Endothelial cell of umbilical vein (primary cell): ENCODE results near the gene SHROOM4. TPM values are rescaled to one million over a fixed set of nuclear protein-coding genes. Genes with fewer than 3 reads are reported as not detected.

Experiments used
- BruUV-seq: library from RNA; stranded (reverse); fragments of 400-500 nt; replicated peaks from 2 replicates; lab custom pipeline; 2021; lab: Mats Ljungman, UMichigan
- CTCF ChIA-PET: fragments of 300-600, 350-600 bp; sonication (Branson Sonifier 250); formaldehyde crosslinking; loops from one replicate; lab custom pipeline; 2021; ENCODE audit warnings: antibody characterized with exemption, inconsistent platforms; lab: Charles Lee
- POLR2A ChIA-PET: fragments of 300-600, 350-600 bp; sonication (Branson Sonifier 250); formaldehyde crosslinking; loops from one replicate; lab custom pipeline; 2021; ENCODE audit warnings: antibody characterized with exemption, inconsistent platforms; lab: Charles Lee
- DNase-seq: peaks from one replicate; pipeline ENCODE4 v3.0.0-alpha.2; 2011; ENCODE audit warnings: low read depth, low spot score
- FAIRE-seq: peaks from 2 replicates; lab custom pipeline; 2011; peaks lifted over from hg19 to GRCh38; lab: Jason Lieb, UNC
- H2AFZ ChIP-seq: 2 replicates; pipeline ENCODE4 v1.6.0; 2012; ENCODE audit warnings: low read depth, low read length, control low read depth, inconsistent platforms
- H3K27ac ChIP-seq: 2 replicates; pipeline ENCODE4 v1.5.1; 2011; ENCODE audit warnings: low read depth, mild to moderate bottlenecking, control low read depth, low read length, moderate library complexity; ENCODE audit not compliant: insufficient read depth
- H3K27me3 ChIP-seq, 2 experiments: 2 replicates each; pipeline versions ENCODE4 v1.6.0 to v1.6.1; 2011; ENCODE audit warnings: low read length in 2 of 2, mixed read lengths in 1 of 2; ENCODE audit not compliant: control insufficient read depth in 2 of 2, insufficient read depth in 2 of 2
- H3K36me3 ChIP-seq, 2 experiments: 2 replicates in 1 of 2; 3 replicates in 1 of 2; pipeline ENCODE4 v1.5.1; 2011; ENCODE audit warnings: low read length in 2 of 2, mild to moderate bottlenecking in 1 of 2, moderate library complexity in 1 of 2; ENCODE audit not compliant: control insufficient read depth in 2 of 2, insufficient read depth in 2 of 2; ENCODE audit errors: extremely low read depth in 1 of 2
- H3K4me1 ChIP-seq: 3 replicates; pipeline ENCODE4 v1.5.1; 2011; ENCODE audit warnings: mild to moderate bottlenecking, low read length; ENCODE audit not compliant: control insufficient read depth, insufficient read depth; ENCODE audit errors: extremely low read depth
- H3K4me2 ChIP-seq: 2 replicates; pipeline ENCODE4 v1.6.1; 2011; ENCODE audit warnings: low read length, control low read depth, mixed read lengths; ENCODE audit not compliant: insufficient read depth
- H3K4me3 ChIP-seq, 3 experiments: fragments of 200-600 bp in 1 of 3; sonication (generic), shearing (Covaris generic) in 1 of 3; replicated peaks in 1 of 3; 2 replicates each; pipeline ENCODE4 v1.5.1; 2011 to 2016; ENCODE audit warnings: control low read depth in 3 of 3, low read length in 3 of 3, mild to moderate bottlenecking in 2 of 3, inconsistent platforms in 1 of 3, low read depth in 1 of 3, moderate library complexity in 1 of 3; ENCODE audit not compliant: insufficient read depth in 1 of 3
- H3K79me2 ChIP-seq: 2 replicates; pipeline ENCODE4 v1.6.0; 2012; ENCODE audit warnings: low read length, inconsistent platforms; ENCODE audit not compliant: control insufficient read depth, insufficient read depth
- H3K9ac ChIP-seq: replicated peaks from 2 replicates; pipeline ENCODE3; 2011; ENCODE audit warnings: low read length, control low read depth; ENCODE audit not compliant: insufficient read depth; ENCODE audit errors: extremely low read depth
- H3K9me1 ChIP-seq: replicated peaks from 3 replicates; pipeline ENCODE4 v1.6.0; 2011; ENCODE audit warnings: mild to moderate bottlenecking, low read length; ENCODE audit not compliant: control insufficient read depth, insufficient read depth; ENCODE audit errors: extremely low read depth
- H3K9me3 ChIP-seq: replicated peaks from 2 replicates; pipeline ENCODE4 v1.5.1; 2012; ENCODE audit warnings: low read length, inconsistent platforms; ENCODE audit not compliant: control insufficient read depth, insufficient read depth
- H4K20me1 ChIP-seq: replicated peaks from 2 replicates; pipeline ENCODE3; 2011; ENCODE audit warnings: mild to moderate bottlenecking, low read length; ENCODE audit not compliant: control insufficient read depth, insufficient read depth; ENCODE audit errors: extremely low read depth
- EZH2 ChIP-seq: IDR thresholded peaks from 2 replicates; pipeline ENCODE4 v1.6.1; 2012; ENCODE audit warnings: borderline replicate concordance, low read depth, mild to moderate bottlenecking, moderate library complexity, low read length, inconsistent platforms; ENCODE audit not compliant: severe bottlenecking
- FOS ChIP-seq: IDR thresholded peaks from 2 replicates; pipeline ENCODE4 v1.6.1; 2011; ENCODE audit warnings: mild to moderate bottlenecking, low read length, moderate library complexity, borderline replicate concordance; ENCODE audit not compliant: insufficient read depth
- GATA2 ChIP-seq: IDR thresholded peaks from 2 replicates; pipeline ENCODE4 v1.7.0; 2011; ENCODE audit warnings: low read depth, mild to moderate bottlenecking, moderate library complexity, mixed read lengths, low read length; ENCODE audit not compliant: insufficient read length, insufficient read depth
- JUN ChIP-seq: IDR thresholded peaks from 2 replicates; pipeline ENCODE4 v1.6.1; 2011; ENCODE audit warnings: borderline replicate concordance, low read depth; ENCODE audit not compliant: insufficient read length, insufficient read depth
- MYC ChIP-seq: IDR thresholded peaks from one replicate; pipeline ENCODE4 v1.6.1; 2011; ENCODE audit warnings: mild to moderate bottlenecking, low read depth, low read length
- POLR2A ChIP-seq: IDR thresholded peaks from 2 replicates; pipeline ENCODE4 v1.6.1; 2012; ENCODE audit warnings: low read depth, mild to moderate bottlenecking, control low read depth, low read length
- POLR2AphosphoS5 ChIP-seq: IDR thresholded peaks from 2 replicates; pipeline ENCODE4 v1.6.1; 2012; ENCODE audit warnings: low read depth, mild to moderate bottlenecking, control low read depth, low read length, moderate library complexity; ENCODE audit not compliant: insufficient read depth
- dilution Hi-C: fragments of 300-500 bp; cut with MboI; formaldehyde crosslinking; loops from one replicate; pipeline ENCODE4 v1.15.0; 2019; ENCODE audit warnings: low sequenced_read_pairs; ENCODE audit not compliant: extremely low pct_ligation_motif_present
- intact Hi-C: fragments of 100-400 bp; cut with micrococcal nuclease; formaldehyde crosslinking; loops from one replicate; pipeline ENCODE4 v1.10.0; 2022
- polyA plus RNA-seq, 4 experiments: library from polyadenylated mRNA; depleted of rRNA in 3 of 4; stranded (reverse) in 3 of 4; unstranded in 1 of 4; fragments of >200 nt; gene quantifications; 2 replicates each; pipeline versions ENCODE4 v1.2.1 to v1.2.3, GENCODE V29; 2011 to 2012; ENCODE audit warnings: missing spikeins in 1 of 4
- total RNA-seq: library from RNA; stranded (reverse); gene quantifications from 2 replicates; pipeline ENCODE4 v1.2.3, GENCODE V29; 2021
- TF ChIP-seq, protein P1 (sequence below): IDR thresholded peaks from 2 replicates; pipeline ENCODE4 v1.6.1; 2011; ENCODE audit not compliant: insufficient read depth, insufficient read length
- TF ChIP-seq, protein P2 (sequence below), 2 donors: IDR thresholded peaks; 1 replicate in 1 of 2; 2 replicates in 1 of 2; pipeline ENCODE4 v1.5.1; 2011; ENCODE audit warnings: low read length in 2 of 2, mild to moderate bottlenecking in 2 of 2, moderate library complexity in 2 of 2, control low read depth in 1 of 2, inconsistent platforms in 1 of 2, low read depth in 1 of 2; ENCODE audit not compliant: insufficient read depth in 1 of 2; ENCODE audit errors: extremely low read depth in 1 of 2

Gene SHROOM4
- total and polyA plus RNA-seq, 2 donors (not counting 3 experiments of a cell fraction or from before 2014, with no cell fraction given), result 29.7 to 57.5 TPM

- POLR2A ChIA-PET, result no interaction called here
- H3K36me3 ChIP-seq, result no peaks in the 10 kb centered on the region
- H4K20me1 ChIP-seq, result no peaks in the 10 kb centered on the region
- DNase-seq (no peak), FAIRE-seq (no peak)
- no peaks in the 10 kb centered on the region for H3K27me3 ChIP-seq
- BruUV-seq, result no TSS peak
- H3K9ac ChIP-seq, result no peak overlapping the region
- H3K27ac ChIP-seq, result no peak overlapping the region
- intact Hi-C loops (no loop called here), dilution Hi-C loops (no loop called here)
- no peaks in the 10 kb centered on the region for H3K9me1 ChIP-seq
- H3K4me1 ChIP-seq, result peaks cover 7% of the 10 kb centered on the region
- no peak overlapping the region for H3K4me2 ChIP-seq
- no peaks in the 10 kb centered on the region for H3K79me2 ChIP-seq
- H3K4me3 ChIP-seq, result no peak overlapping the region
- CTCF ChIA-PET, result no interaction called here
- H2AFZ ChIP-seq, result no peak overlapping the region
- no peak for TF ChIP-seq JUN
- TF ChIP-seq, protein P1, sequence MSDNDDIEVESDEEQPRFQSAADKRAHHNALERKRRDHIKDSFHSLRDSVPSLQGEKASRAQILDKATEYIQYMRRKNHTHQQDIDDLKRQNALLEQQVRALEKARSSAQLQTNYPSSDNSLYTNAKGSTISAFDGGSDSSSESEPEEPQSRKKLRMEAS, result no peak
- H3K9me3 ChIP-seq, result no peaks in the 10 kb centered on the region
These were observed 145.1 kb downstream of the SHROOM4 start for GRCh38 chrX:50668860-50669259.

DNA sequence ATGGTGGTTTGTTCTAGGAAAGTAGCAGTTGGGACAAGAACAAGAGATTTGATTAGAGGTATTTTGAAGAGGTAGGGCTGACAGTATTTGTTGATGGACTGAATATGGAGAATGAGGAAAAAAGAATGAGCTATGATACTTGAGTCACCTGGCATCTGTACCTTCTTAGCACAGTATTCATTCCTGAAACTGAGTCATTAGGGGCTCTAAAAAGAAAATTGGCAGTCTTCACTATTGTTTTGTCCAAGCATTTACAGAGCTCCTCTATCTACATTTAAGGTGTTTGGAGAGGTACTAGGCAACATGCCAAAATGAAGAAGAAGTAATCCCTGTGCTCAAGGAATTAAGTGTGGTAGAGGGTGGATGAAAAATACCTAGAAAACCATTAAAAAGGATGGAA is 165.8 kb downstream of the SHROOM4 start:
- no peaks in the 10 kb centered on the region for H3K9me3 ChIP-seq
- DNase-seq, result no peak
- ChIA-PET POLR2A (no interaction called here), CTCF (interaction anchor here (1.1 kb wide), 1 partner anchor 34 kb away, joined by 4 read pairs; no protein-coding TSS in a partner anchor)
- intact Hi-C loops (no loop called here), dilution Hi-C loops (no loop called here)
- peak; percentile 73 for FAIRE-seq
- H3K79me2 ChIP-seq, result peaks cover 3% of the 10 kb centered on the region
- no peak overlapping the region for H3K27ac ChIP-seq
- H4K20me1 ChIP-seq, result no peaks in the 10 kb centered on the region
- no peaks in the 10 kb centered on the region for H3K9me1 ChIP-seq
- no peak overlapping the region for H3K9ac ChIP-seq
- no peaks in the 10 kb centered on the region for H3K36me3 ChIP-seq
- no peak overlapping the region for H2AFZ ChIP-seq
- H3K4me2 ChIP-seq, result no peak overlapping the region
- no peaks in the 10 kb centered on the region for H3K27me3 ChIP-seq
- no TSS peak for BruUV-seq
- TF ChIP-seq JUN (no peak), FOS (no peak), POLR2A (no peak), GATA2 (no peak), POLR2AphosphoS5 (no peak), MYC (no peak), EZH2 (no peak)
- TF ChIP-seq, protein P1, result no peak
- TF ChIP-seq, protein P2, sequence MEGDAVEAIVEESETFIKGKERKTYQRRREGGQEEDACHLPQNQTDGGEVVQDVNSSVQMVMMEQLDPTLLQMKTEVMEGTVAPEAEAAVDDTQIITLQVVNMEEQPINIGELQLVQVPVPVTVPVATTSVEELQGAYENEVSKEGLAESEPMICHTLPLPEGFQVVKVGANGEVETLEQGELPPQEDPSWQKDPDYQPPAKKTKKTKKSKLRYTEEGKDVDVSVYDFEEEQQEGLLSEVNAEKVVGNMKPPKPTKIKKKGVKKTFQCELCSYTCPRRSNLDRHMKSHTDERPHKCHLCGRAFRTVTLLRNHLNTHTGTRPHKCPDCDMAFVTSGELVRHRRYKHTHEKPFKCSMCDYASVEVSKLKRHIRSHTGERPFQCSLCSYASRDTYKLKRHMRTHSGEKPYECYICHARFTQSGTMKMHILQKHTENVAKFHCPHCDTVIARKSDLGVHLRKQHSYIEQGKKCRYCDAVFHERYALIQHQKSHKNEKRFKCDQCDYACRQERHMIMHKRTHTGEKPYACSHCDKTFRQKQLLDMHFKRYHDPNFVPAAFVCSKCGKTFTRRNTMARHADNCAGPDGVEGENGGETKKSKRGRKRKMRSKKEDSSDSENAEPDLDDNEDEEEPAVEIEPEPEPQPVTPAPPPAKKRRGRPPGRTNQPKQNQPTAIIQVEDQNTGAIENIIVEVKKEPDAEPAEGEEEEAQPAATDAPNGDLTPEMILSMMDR (IDR thresholded peaks at IDR 0.05; ENCODE audit: extremely low read depth in 1 of 2, insufficient read depth in 1 of 2, low read depth in 1 of 2, low read length in 2 of 2), result no peak
- no peak overlapping the region for H3K4me3 ChIP-seq
- H3K4me1 ChIP-seq, result peaks cover 45% of the 10 kb centered on the region
